ENCODE data around the gene MTA2.
"Not testable (repeated sequence)": the region's sequence is repeated elsewhere in the genome, so short reads cannot be mapped to it uniquely, and the experiment has no call there.

MTA2 gene

DNA sequence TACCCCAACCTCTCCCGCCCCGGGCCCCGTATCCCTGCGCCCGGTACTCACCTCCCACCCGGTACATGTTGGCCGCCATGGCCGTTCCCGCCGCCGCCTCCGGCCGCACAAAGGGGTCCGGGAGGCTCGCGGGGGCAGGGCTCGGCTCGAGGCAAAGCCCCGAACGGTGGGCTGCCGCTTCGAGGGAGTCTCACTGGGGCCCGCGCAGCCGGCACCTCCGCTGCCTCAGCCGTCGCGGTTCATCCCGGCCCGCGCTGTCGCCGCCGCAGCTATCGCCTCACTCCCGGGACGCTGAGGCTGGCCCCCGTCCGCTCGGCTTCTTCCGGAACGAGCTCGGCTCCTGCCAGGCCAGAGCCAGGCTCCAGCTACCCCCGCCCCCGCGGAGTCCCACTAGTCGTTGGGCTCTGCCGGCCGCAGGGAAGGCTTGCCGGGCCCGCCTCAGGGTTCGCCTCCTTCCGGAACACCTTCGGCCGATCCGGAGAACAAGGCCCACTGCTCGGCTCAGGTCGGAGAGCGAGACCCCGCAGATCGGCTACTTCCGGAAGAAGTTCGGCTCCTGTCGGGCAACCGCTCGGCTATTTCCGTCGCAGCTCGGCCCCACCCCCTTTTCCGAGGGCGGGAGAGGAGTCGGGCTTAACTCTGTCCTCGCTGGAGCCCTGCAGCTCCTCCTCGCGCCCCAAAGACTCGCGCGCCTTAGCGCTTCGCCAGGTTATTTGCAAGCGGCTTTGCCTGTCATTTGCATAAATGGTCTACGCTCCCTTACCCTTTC, at the start of gene MTA2:
Gene MTA2 (minus strand): TSS at position 494 of the 769 bp plus-strand sequence. CDS start 415 bp downstream, at position 79.
- DNase-seq, result peak; percentile 100

DNA sequence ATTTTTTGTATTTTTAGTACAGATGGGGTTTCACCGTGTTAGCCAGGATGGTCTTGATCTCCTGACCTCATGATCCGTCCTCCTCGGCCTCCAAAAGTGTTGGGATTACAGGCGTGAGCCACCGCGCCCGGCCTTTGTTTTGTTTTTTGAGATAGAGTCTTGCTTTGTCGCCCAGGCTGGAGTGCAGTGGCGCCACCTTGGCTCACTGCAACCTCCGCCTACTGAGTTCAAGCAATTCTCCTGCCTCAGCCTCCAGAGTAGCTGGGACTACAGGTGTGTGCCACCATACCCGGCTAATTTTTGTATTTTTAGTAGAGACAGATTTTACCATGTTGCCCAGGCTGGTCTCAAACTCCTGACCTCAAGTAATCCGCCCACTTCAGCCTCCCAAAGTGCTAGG, 48.6 kb upstream of the MTA2 start:
- not testable (repeated sequence) for DNase-seq

DNA sequence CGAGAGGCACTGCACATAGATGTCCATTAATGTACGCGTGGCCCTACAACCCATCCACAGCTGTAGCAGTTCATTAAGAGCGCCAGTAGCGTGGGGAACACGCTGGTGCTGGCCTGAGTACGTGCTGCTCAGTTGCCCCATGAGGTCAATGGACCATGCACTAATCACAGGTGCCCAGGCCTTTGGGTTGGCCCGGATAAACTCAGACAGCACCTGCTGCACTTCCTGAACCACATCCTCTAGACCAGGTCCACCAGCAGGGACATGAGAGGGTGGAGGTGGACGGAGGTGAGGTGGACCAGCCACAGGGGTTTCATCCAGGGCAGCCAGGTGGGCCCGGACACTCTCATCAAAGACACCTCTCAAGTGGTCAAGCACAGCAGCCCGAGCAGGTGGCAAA, 47.8 kb upstream of the MTA2 start:
- DNase-seq, result no peak

DNA sequence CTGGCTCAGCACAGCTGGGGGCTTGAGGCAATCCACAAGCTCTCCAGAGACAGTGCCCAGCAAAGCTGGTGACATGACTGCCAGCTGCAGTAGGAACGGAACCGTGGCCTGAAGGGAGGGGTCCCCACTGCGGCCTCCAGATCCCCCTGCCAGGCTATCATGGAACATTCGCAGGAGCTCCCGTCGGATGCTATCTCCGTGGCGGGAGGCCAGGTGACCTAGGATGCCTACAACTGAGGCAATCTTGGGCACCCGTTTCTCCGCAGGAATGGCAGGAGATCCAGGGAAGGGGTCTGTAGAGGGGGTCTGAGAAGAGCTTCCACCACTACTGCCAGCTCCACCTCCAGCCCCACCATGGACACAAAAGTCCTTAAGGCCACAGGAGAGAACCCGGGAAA, 47.3 kb upstream of the MTA2 start:
- no peak for DNase-seq

DNA sequence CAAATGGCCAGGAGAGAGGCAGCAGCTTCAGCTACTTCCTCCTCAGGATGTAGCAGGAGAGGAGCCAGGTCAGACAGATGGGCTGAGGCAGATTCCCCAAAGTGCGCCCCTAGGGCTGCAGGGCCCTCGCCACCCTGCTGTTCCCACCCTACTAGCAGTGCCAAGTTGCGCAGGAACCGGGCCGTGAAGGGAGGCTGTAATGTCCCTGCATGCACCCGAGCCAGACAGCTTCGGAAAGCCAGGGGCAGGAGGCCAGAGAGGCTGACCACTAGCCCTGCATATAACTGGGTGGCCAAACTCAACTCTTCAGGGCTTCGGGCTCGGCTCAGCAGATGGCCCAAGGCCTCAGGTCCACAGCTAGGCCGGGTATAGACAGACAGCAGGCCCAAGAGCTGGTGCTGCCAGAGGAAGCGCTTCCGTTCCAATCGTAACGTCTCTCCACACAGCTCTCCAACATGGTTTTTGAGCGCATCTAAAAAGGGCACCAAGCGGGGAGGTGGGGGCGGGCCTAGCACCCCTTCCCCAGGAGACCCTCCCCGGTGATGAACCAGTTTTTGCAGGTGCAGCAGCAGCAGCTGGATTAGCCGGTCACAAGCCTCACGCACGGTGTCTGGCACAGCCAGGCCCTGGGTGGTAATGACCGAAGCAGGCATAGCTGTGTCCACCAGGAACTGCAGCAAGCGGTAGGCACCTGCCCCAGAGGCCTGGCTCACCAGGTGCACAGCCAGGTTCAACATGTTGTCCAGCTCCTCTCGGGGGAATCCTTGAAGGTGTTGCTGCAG, 46.7 kb upstream of the MTA2 start:
- no peak for DNase-seq

DNA sequence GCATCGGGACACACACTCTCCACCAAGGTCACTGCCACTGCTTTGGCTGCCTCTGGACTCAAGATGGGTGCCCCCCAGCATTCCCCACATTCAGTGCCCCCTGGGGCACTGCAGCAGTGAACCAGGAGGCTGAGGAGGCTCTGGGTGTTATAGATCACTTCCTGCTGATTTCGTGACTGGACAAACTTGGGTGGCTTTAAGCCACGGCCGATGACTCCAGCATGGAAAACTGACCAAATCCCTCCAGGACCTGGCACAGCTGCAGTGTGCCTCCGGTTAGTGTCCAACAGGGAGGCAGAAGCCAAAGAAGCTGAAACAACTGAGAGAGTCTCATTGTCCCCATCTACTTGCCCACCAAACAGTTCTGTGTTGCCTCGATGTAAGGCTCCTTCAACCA, 45.9 kb upstream of the MTA2 start:
- no peak for DNase-seq

DNA sequence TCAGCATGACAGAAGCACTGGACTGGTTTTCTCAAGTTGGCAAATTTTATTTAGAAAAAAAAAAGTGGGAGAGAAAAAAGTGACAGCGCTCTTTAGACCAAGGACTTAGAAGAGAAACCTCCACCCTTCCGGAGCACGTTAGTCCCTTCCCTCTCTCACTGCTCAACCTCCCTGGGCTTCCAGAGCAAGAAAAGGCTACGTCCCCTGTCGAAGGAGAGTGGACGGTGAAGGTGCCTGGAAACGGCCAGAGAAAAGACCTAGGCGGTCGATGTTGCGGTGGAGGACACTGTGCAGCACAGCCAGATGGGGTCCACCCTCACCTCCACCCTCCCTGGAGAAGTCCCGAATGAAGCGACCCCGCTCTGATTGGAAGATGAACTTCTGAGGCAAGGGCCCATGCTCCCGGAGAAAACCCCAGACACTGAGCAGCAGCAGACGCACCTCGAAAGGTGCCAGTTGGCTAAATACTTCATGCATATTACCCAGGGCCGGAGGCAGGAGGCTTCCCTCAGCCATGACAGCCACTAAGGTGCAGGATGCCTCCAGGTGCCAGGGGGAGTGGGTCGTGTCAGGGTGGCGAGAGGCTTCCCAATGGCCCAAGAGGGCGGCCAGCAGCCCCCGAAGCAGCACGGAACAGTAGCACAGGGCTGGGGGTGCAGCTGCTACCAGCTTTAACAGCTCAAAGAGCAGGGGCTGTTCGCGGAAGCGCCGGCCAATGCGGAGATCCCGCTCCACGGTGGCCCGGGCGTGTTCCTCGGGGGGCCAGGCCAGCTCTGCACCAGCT, 45.4 kb upstream of the MTA2 start:
- no peak for DNase-seq

DNA sequence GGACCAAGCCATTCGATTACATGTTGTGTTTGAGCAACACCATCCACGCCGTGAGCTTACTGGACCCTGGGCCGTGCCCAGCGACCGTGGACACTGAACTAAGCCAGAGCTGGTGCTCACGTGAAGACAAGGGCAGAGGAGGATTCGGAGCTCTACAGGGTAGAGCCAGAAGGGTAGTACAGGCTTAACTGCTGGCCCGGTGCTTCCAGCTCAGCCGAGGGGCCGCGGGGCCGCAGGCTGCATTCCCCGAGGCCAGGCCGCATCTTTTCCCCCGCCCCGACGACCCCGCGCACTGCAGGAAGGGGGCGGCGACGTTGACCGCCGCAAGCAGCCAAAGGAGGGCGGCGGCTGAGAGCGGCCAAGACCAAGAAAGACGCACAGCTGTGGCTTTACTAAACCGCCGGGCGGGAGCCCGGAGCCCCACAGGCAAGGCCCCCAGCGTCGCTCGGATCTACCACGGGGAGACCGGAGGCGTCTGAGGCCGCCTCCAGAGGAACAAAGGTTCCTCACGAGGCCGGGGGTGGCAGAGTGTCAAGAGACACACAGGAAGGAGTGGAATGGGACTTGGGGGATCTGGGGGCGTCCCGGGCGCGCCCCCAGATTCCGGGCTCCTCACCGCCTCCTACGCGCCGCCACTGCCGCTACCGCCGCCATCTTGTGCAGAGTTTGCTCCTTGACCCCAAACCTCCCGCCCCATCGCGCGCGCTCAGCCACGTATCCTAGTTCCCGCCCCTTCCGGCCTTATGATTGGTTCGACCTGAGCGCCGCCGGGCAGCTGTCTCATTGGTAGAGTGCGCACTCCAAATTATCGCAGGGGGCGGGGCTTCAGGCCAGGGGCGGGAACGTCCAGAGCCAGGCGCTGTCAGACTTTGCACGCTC, 44.5 kb upstream of the MTA2 start, which contains the start of gene GANAB:
Gene GANAB (minus strand): TSS at position 668 of the 879 bp plus-strand sequence. CDS start 14 bp downstream, at position 654.
- peak; percentile 99 for DNase-seq

DNA sequence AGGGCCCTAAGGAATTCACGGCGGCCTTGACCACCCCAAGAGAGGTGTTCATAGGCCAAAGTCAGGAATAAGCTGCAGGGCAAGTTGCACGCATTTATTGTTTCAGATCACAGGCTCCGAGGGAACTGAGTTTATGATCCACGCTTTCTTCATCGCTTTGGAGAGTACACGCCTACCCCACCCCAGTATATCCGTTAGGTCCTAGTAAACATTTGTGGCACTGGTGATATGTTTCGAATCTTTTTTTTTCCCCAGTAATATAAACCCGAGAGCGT, 43.9 kb upstream of the MTA2 start:
- no peak for DNase-seq

DNA sequence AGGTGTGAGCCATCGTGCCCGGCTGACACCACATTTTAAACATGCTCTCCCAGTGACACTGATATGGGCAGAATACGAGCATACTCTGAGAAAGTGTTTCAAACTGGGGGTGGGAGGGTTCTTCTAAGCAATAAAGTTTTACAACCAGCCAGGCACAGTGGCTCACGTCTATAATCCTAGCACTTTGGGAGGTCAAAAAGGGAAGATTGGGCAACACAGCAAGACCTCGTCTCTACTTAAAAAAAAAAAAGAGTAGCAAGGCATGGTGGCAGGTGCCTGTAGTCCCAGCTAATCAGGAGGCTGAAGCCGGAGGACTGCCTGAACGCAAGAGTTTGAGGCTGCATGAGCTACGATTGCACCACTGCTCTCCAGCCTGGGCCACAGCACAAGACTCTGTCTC, 42.6 kb upstream of the MTA2 start:
- DNase-seq, result no peak

DNA sequence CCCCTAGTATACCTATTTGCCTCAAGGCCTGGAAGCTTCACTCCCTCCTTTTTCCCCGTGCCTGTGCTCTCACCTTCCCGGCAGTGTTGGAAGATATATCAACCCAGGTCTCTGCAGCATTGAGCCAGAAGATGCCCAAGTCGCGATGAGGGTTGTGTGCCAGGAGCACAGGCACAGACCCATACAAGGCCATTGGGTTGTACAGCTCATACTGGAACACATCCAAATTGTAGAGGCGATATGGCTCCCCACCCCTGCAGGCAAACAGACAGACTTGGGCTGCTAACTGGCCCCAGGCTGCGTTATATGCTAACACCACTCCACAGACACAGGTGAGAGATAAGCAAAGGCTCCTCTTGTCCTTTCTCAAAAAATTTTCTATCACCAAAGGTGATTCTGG, 30.8 kb upstream of the MTA2 start:
- DNase-seq, result no peak

DNA sequence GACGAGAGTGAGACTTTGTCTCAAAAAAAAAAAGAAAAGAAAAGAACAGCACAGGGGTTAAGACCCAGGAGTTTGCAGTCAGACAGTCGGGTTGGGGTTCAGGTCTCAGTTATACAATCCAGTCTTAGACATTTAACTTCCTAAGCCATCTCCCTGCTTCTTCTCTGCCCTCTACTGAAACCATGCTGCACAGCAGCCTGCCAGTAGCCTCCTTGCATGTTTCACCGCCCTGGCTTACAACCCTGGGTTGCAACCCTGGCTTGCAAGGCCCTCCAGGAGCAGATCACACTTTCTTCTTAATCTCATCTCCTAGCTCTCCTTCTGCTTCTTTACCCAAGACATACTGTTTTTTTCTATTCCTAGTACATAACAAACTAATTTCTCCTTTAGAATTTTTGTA, 26.0 kb upstream of the MTA2 start:
- DNase-seq, result no peak

DNA sequence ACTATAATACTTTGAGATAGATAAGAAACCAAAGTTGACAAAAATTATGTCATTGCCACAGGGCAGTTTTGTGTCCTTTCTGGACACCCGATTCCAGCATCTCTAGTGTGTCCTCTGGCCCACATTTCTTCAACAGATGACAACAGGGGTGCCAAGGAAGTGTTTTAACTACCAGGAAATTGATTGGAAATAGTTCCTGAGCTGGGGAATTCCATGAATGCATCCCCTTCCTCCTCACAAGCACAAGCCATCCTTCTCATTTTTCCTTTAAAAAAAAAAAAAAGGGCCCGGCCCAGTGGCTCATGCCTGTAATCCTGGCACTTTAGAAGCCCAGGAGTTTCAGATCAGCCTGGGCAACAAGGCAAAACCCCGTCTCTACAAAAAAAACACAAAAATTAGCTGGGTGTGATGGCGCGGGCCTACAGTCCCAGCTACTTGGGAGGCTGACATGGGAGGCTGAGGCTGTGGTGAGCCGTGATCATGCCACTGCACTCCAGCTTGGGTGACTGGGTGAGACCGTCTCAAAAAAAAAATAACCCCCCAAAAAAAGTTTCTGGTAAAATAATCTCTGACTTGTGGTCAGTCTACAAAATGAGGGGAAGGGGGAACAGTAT, 20.9 kb upstream of the MTA2 start:
- DNase-seq, result no peak

DNA sequence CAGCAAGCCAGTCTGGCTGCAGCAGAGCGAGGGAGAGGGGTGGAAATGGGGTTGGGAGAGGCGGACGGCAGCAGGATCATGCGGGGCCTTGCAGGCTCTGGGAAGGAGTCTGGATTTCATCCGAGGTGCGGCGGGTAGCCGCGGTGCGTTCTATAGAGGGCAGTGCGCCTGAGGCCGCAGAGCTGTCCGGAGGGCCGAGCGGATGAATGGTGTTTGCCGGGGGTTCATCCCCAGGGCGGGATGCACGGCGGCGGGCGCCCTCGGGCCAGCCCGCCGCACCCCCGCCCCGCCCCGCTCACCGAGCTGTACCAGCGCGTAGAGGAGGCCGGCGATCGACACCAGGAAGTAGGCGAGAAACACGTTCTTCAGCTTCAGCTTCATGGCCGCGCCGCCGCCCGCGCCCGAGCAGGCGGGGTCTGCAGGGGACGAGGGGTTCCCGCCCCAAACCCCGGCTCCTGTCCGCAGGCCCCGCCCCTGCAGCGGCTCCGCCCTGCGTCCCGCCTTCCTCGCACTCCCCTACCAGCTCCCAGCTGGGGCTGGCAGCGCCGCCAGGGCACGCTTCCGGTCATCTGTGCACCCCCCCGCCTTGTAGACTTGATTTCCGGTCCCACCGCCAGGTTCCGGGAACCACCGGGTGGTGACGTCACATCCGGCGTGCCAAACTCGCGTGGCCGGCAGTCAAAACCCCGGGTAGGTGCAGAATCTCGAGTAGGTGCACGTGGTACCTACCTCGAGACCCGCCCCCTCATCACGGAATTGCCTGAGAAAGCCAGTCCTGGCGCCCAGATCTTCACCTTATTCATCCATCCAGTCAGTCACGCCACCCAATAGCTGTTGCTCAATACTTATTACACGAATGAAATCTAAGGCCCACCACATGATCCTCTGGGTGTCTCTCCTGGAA, 20.2 kb upstream of the MTA2 start, which contains the start of gene B3GAT3:
Gene B3GAT3 (minus strand): TSS at position 420 of the 904 bp plus-strand sequence. CDS start 39 bp downstream, at position 381.
- peak; percentile 98 for DNase-seq

DNA sequence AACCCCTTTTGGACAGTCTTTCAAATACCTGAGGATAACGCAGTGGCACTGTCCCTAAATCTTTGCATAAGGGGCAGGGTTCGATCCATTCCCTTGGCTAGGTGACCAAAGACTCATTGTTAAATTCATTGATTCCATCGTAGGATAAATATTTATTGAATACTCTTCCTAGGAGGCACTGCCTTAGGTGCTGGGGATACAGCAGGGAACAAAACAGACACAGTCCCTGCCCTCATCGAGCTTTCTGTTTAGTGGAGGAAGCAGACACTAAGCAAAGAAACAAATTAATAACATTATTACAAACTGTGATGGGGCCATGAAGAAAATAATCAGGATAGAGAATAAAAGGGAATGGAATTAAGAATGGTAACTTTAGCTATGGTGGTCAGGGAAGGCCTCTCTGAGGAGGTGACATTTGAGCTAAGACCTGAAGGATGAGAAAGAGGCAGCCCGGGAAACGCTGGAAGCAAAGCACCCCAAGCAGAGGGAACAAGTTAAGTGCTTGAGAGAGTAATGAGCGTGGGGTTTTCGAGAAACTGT, 19.4 kb upstream of the MTA2 start:
- DNase-seq, result no peak

DNA sequence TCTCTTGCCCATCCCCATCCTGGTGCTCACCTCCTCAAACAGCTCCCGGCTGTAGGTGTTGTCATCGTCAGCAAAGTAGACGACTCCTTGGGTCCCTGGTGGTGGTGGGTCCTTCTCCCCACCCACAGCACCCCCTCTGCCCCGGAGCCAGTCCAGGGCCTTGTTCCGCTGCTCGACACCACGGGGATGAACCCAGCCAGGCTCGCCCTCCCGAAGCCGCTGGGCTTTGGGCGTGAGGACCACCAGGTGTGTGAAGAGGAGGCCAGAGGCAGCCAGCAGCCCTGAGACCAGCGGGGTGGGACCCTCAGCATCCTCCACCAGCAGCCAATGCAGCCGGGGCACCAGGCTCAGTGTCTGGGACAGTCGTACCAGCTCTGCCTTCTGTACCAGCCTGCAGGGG, 15.3 kb upstream of the MTA2 start:
- not testable (repeated sequence) for DNase-seq

DNA sequence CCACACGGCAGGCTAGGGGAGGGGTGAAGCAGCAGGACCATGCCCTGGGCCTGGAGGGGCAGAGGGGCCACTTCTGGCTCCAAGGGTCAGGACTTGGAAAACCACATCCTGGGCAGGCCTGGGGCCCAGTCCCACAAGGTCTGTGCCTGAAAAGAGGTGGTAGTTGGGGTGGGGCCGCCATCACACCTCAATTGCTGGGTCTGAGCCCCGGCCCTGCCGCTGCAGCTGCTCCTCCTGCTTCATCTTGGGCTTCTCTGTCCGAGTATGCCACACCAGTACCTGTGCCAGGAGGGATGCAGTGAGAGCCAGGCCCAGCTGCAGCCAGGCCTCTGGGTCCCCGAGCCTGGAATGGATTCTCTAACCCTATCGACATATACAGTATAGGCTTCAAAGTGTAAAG, 13.9 kb upstream of the MTA2 start:
- DNase-seq, result no peak

DNA sequence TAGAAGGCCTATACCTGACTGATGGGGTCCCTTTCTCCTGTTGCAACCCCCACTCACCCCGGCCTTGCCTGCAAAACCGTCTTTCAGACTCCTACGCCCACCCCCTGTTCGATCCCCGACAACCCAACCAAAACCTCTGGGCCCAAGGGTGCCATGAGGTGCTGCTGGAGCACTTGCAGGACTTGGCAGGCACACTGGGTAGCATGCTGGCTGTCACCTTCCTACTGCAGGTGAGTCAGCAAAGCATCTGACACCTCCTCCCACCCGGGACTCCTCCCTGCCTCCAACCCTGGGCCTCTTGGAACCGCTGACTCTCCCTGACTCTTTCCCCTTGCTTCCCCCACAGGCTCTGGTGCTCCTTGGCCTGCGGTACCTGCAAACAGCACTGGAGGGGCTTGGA, 12.6 kb upstream of the MTA2 start:
- no peak for DNase-seq

DNA sequence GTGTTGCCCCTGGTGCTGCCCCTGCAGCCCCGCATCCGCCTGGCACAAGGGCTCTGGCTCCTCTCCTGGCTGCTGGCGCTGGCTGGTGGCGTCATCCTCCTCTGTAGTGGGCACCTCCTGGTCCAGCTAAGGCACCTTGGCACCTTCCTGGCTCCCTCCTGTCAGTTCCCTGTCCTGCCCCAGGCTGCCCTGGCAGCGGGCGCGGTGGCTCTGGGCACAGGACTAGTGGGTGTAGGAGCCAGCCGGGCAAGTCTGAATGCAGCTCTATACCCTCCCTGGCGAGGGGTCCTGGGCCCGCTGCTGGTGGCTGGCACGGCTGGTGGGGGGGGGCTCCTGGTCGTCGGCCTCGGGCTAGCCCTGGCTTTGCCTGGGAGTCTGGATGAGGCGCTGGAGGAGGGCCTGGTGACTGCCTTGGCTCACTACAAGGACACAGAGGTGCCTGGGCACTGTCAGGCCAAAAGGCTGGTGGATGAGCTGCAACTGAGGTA, 11.7 kb upstream of the MTA2 start:
- DNase-seq, result peak; percentile 51

All from femur (tissue), 1 donor.